Mammary epithelial cell (primary cell): Measurements from ENCODE around the gene MTCL1.

Source experiments
- CTCF ChIP-seq, 2 donors: IDR thresholded peaks in 1 of 2; conservative IDR thresholded peaks in 1 of 2; 2 replicates each; pipeline ENCODE4 v1.5.1; 2011 to 2012; ENCODE audit warnings: inconsistent platforms in 2 of 2, low read length in 2 of 2, mild to moderate bottlenecking in 2 of 2, control low read depth in 1 of 2, low read depth in 1 of 2; ENCODE audit not compliant: insufficient read depth in 1 of 2; ENCODE audit errors: extremely low read depth in 1 of 2
- EZH2 ChIP-seq: IDR thresholded peaks from 2 replicates; pipeline ENCODE4 v1.6.1; 2012; ENCODE audit warnings: low read length, inconsistent platforms, borderline replicate concordance

GRCh38 chr18:8787794-8788193 lies 82.4 kb downstream of the MTCL1 start:
- no peak for TF ChIP-seq CTCF (conservative IDR thresholded peaks at IDR 0.05 in 1 of 2, IDR thresholded peaks at IDR 0.05 in 1 of 2; ENCODE audit: extremely low read depth in 1 of 2, insufficient read depth in 1 of 2, low read depth in 1 of 2, low read length in 2 of 2)
- no peak for TF ChIP-seq EZH2
